Kidney capillary endothelial cell (primary cell): ENCODE measurements around the gene PCNT.
A peak's percentile ranks its signal among the peaks of the same experiment; 100 is the strongest.

Experiments used
- DNase-seq: peaks from one replicate; pipeline ENCODE4 v3.0.0-alpha.2; 2018; ENCODE audit warnings: low spot score

Gene PCNT

DNA sequence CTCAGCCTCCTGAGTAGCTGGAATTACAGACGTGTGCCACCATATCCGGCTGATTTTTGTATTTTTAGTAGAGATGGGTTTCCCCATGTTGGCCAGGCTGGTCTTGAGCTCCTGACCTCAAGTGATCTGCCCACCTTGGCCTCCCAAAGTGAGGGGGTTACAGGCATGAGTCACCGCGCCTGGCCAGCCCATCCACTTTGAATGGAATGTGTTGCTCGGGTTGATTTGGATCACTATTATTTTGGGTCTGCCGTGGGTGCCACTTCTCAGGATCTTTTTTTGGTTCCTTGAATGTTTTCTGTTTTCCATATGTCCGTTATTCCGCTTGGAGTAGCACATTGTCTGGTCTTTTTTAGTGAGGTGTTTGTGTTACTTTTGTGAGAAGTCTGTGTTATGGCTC, 17.0 kb downstream of the PCNT start:
- DNase-seq: no peak

DNA sequence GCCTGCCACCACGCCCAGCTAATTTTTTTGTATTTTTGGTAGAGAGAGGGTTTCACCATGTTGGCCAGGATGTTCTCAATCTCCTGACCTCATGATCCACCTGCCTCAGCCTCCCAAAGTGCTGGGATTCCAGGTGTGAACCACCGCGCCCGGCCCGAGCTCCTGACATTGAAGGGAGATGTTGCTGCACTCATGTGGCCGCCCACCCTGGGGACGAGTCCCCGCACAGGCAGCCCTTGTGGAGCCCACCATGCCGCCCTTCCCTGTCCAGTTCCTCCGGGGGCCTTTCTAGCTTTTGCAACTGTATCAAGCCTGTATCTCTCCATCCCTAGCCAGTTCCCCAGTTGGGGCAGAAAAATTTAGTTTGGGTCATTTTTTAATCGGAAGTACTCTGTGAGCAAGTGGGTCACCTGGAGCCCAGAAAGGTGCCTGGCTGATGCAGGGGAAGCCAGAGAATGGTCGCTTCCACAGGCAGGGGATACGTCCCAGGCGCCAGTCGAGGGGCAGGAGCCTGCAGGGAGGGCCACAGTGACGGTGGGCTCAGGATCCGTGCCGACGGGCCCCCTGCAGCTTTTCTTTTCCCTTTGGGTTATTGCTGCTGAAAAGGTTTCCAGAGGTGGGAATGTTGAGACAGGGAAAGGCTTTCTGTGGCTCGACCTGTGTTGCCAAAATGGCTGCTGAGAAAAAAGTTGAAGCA, 20.4 kb downstream of the PCNT start:
- no peak for DNase-seq

DNA sequence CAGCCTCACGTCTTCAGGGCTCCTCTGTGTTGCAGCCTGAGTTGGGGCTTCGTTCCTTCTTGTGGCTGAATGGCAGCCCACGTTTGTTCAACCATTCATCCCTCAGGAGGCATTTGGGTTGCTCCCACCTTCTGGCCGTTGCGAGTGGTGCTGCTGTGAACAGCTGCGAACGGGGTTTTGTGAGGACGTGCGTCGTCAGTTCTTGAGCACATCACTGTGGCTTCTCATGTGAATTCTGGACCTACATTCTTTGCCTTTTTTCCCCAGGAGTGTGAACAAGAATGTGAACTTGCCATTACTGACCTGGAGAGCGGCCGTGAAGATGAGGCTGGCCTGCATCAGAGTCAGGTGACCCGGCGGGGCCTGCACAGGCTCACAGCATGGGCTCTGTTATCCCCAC, 21.9 kb downstream of the PCNT start:
- DNase-seq: no peak

DNA sequence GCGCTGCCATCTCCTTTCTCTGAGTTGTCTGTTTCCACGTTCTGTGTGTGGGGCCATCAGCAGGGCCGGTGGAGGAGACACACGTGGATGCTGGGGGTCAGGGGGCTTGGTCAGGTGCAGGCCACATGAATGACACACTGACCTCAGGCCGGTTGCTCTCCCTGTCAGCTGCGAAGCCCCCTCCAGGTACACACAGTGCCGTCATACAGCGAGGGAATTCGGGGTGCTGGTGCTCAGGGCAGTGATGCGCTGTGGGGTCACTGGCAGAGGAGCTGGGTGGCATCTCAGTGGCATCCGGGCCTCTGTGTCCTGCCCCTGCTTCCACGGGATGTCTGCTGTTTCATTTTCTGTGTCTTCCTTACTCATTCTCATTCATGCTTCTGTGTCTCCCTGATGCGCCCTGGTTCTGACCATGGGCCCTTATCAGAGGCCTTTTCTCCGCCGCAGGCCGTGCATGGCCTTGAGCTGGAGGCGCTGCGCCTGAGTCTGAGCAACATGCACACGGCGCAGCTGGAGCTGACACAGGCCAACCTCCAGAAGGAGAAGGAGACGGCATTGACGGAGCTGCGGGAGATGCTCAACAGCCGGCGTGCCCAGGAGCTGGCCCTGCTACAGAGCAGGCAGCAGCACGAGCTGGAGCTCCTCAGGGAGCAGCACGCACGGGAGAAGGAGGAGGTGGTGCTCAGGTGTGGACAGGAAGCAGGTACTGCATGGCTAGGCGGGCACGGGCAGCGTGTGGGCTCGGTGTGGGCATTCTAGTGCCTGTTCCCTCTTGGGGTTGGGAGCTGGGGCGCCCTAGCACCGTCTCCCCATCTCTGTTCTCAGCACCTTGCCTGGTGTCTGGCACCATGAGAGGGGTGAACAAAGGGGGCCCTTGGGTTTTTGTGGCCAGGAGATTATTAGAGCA, 22.6 kb downstream of the PCNT start:
- no peak for DNase-seq

DNA sequence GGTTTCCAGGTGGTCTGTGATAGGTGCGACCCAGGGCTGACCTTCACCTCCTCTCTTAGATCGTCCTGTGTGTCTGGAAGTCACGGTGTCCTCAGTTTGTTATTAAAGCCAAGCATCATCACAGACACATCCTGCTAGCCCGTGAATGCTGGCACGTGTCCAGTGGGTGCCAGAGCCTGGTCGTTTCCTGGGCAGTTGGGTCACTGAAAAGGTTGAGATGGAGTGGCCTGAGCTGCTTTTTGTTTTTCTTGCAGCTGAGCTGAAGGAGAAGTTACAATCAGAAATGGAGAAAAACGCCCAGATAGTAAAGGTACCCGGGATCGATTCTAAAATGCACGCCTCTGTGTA, 23.2 kb downstream of the PCNT start:
- peak; percentile 7 for DNase-seq

DNA sequence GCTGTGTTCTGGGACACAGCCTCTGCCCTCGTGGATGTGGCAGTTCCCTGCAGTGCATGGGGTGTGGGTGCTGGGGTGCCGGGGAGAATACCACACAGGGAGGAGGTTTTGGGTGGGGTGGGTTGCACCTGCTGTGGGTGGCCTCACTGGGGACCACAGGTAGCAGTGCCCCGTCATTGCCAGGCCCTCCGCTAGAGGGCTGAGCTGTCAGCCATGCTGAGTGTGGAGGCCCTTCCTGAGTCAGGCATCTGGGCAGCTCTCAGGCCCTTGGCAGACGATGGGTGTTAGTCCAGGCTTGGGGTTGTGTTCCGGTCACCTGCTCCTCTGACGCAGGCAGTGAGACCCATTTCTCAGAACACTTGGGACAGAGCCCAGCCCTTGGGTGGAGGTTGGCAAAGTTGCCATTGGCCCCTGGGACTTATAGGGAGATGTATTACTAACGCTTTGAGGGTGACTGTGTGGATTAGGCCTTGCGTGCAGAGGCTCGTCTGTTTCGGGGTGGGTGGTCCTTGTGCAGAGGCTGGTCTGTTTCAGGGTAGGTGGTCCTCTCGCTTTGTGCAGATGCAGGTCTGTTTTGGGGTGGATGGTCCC, 23.9 kb downstream of the PCNT start:
- no peak for DNase-seq

DNA sequence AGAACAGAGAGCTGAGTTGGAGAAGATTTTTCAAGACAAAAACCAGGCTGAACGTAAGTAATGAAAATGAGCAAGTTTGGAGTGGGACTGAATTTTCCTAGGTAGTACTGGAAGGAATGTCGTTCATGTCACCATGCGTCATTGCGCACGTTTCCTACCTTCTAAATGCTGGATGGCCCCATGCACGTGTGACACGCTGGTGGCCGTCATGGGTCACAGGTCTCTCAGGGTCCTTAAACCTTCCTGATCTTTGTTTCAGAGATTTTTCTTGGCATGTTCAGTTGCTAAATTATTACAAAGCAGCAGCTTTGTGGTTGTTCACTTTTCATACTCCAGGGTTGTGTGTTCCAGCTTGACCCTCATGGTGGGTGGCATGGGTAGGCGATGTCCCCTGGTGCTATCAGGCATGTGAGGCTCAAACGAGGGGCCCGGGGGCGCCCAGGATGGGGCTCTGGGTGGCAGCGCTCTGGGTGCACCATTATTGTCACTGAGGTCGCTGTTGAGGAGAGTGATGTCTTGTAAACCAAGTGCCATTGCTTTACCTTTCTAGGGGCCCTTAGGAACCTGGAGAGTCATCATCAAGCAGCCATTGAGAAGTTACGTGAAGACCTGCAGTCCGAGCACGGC, 25.3 kb downstream of the PCNT start:
- DNase-seq: no peak

DNA sequence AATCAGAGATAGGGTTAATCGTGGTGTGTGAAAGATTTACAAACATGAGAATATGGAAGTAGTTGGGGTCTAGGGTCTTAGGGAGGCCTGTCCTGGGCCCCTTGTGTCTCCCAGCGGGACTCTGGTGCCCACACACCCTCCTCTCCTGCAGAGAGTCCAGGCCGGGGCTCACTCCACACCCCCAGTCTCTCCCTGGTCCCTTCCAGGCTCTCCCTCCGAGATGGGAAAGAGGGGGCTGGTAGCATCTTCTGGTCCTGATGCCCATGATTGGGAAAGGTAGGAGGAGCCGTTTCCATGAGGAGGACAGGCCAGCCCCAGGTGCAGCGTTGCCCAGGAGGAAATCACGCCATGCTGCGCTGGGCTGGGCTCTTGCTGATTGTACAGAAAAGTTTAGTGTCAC, 26.6 kb downstream of the PCNT start:
- DNase-seq: no peak

DNA sequence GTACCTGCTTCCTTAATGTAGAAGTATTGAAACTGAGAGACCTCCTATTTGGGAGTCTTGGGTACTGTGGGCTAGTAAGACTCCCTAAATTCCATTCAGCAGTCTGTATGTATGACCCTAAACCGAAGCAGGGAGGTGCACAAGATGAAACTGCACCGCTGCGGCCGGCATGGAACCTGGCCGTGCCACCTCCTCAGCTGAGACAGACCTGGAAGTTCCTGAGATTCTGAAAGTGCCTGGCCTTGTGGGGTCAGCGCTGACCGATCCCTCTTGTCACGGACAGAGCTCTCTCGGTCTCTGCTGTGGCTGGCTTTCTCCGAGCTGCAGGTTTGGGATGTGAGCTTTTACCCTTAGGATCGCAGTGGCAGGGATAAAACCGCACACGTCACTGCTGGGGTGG, 27.0 kb downstream of the PCNT start:
- DNase-seq: no peak

DNA sequence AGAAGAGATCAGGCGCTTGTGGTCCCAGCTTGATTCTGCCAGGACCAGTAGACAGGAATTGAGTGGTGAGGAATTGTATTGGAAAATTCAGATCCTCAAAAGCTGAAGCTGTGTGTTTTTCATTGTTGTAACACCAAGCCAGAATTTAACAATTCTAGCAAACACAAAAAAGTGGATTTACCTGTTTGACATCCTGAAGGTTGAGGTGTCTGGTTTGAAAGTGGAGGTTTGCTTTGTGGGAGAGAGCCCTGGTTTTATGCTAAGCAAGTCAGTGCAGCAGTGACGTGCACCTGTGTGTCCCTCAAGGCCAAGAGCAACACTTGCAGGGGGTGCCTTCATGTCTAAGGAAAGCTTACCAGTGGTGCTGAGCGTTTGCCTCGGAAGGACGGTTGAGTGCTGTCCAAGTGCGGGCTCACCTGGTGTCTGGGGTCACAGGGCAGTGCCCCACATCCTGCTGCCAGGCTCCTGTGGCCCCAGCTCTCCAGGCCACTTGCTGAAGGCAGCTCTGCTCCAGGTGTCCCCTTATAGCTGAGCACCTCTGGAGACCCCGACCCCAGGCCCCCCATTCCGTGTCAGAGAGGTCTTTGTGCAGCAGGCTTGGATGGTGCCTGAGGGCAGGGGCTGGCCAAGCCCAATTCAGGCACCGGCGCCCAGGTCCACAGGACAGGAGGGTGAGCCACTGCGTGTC, 27.7 kb downstream of the PCNT start:
- DNase-seq: no peak

DNA sequence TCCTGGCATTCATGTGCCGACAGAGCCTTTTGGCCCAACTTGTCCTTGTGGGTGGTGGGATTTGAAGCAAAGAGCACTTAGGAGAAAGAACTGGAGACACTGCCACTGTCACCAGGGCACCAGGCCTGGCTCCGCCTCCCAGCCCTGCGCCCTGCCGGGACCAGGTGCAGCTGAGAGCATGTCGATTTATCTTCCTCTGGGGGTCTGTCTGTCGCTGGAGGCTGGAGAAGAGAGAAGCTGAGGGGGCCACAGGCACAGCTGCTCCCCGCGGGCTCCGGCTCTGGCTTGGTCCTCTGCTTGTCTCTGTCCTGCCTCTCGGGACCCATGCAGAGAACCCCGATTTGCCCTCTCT, 28.2 kb downstream of the PCNT start:
- DNase-seq: no peak

DNA sequence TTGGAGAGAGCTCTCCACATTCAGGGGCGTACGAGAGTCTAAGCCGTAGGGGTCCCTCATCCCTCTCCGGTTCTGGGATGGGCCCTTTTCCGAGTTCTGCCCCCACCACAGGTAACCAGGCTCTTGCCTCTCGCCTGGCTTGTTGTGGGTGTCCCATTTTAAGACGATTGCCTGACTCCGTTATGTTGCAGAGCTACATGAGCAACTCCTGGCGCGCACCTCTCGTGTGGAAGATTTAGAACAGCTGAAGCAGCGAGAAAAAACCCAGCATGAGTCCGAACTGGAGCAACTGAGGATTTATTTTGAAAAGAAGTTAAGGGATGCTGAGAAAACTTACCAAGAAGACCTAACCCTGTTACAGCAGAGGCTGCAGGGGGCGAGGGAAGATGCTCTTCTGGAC, 29.0 kb downstream of the PCNT start:
- DNase-seq: no peak

DNA sequence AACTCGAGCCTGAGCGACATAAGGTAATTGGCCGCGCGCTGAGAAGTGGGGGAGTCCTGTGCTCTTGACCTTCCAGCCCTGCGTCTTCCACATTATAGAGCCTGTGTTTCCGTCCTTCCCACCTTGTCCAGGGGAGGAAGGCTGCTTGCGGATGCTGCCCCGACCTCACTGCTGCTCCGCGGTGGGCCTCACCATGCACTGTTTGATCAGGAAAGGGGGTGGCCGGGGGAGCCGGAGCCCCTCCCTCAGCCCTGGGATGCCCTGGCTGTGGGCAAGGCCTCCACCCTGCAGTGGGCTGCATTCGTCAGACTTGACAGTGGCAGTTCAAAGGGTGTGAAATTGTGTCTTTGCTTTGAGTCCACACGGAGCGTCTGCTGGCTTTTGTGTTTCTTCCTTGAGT, 30.1 kb downstream of the PCNT start:
- DNase-seq: no peak

DNA sequence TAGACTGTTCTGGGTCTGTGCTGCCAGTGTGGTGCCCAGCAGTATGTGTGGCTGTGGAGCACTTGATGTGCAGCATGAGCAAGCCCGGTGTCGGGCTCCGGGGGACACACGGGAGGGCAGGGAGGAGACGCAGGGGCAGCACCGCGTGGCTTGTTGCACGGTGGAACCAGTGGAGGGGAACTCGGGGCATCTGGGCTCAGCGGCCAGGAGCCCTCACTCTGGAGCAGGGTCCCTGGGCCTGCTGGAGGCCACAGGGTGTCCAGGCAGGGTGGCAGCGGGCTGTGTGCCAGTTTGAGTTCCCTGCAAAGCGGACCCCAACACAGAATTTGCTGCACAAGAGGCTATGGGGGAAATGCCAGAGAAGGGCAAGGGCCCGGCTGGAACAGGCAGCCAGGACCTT, 30.6 kb downstream of the PCNT start:
- DNase-seq: no peak

DNA sequence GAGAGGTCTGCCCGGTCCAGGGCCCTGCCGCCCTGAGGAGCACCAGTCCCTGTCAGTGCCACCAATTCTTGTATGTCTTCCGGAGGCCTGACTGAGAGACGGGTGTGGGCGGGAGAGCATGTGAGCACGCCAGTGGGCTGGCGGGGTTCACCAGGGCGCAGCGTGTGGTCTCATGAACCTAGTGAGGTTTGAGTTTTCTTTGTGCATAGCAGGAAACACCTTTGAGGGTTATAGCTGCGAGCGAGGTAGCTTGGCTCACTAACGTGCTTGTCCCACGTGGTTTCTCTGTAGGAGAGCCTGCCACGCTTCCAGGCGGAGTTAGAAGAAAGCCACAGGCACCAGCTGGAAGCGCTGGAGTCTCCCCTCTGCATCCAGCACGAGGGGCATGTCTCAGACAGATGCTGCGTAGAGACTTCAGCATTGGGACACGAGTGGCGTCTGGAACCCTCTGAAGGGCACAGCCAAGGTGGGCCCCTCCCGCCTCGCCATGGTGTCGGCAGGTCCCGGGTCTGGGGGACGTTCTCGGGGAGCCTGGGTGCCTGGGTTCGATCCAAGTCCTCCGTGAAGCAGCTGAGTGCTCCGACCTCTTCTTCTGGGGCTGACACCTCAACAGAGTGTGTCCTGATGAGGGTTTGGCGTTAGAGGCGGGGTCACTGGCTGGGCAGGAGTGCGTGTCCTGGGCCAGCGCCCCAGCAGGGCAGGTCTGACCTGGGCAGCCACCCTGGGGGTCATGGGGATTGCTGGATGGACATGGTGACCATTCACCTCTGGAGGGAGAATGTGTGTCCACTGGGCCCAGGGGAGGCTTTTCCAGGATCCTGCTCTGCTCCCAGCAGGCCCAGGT, 31.4 kb downstream of the PCNT start:
- DNase-seq: no peak

DNA sequence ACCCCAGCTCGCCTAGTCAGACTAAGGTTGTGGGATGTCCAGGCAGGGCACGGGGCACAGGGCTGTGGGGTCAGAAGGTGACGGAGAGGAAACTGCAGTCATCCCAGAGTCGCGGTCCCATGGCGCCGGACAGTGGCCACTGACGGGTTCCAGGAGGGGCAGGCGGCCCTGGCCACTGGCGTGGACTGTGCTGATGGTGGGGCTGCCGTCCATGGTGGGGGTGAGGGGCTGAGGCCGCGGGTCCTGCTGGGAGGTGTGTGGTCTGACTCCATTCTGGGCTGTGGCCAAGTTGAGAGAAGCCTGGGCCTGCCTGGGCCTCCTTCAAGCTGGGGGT, 32.0 kb downstream of the PCNT start:
- DNase-seq: no peak

DNA sequence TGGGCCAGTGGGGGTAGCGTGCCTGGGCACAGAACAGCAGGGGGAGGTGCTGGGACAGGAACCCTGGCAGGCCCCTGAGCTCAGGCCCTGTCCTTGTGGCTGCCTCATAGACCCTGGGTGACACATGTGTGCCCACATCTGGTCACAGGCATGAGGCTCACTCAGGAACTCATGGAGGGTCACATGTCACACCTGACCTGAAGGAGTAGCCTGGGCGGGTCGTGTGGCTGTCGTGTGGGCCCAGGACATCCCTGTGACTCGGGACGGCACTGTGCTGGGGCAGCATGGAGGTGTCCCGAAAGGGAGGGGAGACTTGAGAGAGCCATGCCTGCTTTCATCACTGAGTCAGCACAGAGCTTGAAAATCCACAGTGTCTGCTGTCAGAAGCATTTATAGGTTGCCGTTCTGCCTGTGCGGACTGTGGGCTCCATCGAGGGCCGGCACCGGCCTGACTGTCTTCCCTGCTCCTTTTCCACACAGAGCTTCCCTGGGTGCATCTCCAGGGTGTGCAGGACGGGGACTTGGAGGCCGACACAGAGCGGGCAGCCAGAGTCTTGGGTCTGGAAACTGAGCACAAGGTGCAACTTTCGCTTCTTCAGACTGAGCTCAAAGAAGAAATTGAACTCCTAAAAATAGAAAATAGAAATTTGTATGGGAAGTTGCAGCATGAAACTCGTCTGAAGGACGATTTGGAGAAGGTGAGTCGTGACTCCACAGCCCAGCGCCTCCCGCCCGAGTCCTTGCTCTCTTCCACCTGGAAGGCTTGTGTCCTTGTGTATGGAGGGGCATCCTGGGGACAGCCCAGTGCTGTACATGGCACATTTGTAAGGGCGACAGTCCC, 32.8 kb downstream of the PCNT start:
- DNase-seq: no peak

DNA sequence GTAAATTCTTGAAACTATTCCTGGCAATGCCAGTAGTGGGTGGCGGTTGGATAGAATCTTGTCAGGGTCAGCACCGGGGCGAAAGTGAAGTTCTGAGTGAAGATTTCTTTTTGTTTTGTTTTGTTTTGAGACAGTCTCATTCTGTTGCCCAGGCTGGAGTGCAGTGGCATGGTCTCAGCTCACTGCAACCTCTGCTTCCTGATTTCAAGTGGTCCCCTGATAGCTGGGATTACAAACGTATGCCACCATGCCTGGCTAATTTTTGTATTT, 33.3 kb downstream of the PCNT start:
- DNase-seq: no peak

DNA sequence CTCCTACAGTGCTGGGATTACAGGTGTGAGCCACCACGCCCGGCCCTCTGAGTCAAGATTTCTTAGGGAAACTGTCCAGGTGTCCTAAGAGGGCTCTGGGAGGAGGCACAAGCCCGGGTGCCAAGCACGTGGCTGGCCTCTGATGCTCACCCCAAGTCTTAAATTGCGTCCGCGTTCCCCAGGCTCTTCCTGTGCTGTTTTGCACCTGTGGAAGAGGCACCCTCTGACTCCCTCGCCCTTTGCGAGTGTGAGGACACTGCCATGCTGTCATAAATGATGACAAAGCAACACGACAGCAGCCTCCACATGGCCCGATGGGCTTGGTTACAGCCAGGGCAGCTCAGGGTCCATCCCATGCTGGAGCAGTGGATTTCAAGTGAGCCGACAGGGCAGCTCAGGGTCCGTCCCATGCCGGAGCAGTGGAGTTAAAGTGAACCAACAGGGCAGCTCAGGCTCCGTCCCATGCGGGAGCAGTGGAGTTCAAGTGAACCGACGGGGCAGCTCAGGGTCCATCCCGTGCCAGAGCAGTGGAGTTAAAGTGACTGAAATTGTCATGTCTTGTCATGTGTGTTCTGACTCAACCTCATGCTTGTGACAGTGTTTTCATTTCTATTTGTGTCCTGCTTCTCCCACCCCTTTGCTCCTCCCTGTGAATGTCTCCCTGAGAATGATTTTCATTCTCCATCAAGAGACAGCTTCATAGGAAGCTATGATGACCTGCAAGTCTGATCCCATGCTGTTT, 33.9 kb downstream of the PCNT start:
- no peak for DNase-seq

DNA sequence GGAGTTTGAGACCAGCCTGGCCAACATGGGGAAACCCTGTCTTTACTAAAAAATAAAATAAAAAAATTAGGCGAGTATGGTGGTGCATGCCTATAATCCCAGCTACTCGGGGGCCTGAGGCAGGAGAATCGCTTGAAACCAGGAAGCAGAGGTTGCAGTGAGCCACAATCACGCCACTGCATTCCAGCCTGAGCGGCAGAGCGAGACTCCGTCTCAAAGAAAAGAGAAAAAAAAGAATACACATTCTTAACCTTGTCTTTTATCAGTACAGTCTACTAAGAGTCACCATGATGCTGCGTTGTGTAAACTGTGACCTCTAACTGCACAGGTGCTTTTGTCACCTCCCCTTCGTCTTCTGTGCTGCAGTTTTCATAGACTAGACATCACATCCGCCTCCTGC, 37.2 kb downstream of the PCNT start:
- DNase-seq: no peak
